Activated B cell treated with CpG ODN at 0.5 μM for 24 hours (primary cell): ENCODE measurements around the gene CMIP. TPM values are rescaled to one million over a fixed set of nuclear protein-coding genes. Genes with fewer than 3 reads are reported as not detected.

ENCODE experiments used
- ATAC-seq: fragments of 200-7000 bp; cut with Tn5 transposase; one replicate; pipeline ENCODE4 v1.10.0; 2021; ENCODE audit warnings: low read depth, mild to moderate bottlenecking, moderate library complexity
- CTCF ChIA-PET: fragments of 350-600 bp; sonication (Branson Sonifier 250); formaldehyde crosslinking; loops from one replicate; lab custom pipeline; 2021; ENCODE audit warnings: antibody characterized with exemption; lab: Charles Lee
- POLR2A ChIA-PET: fragments of 350-600 bp; sonication (Branson Sonifier 250); formaldehyde crosslinking; loops from one replicate; lab custom pipeline; 2021; ENCODE audit warnings: antibody characterized with exemption; lab: Charles Lee
- DNase-seq: peaks from one replicate; pipeline ENCODE4 v3.0.0; 2022
- H3K27ac Mint-ChIP-seq: one replicate; pipeline ENCODE4 v1.8.0; 2020; ENCODE audit warnings: mixed read lengths
- H3K27me3 Mint-ChIP-seq: one replicate; pipeline ENCODE4 v1.8.0; 2021; ENCODE audit warnings: mixed read lengths
- H3K36me3 Mint-ChIP-seq: one replicate; pipeline ENCODE4 v1.8.0; 2021; ENCODE audit warnings: low read depth, mixed read lengths
- H3K4me1 Mint-ChIP-seq: one replicate; pipeline ENCODE4 v1.8.0; 2021; ENCODE audit warnings: mixed read lengths
- H3K4me3 Mint-ChIP-seq: one replicate; pipeline ENCODE4 v1.8.0; 2020; ENCODE audit warnings: mild to moderate bottlenecking, mixed read lengths
- H3K9me3 Mint-ChIP-seq: one replicate; pipeline ENCODE4 v1.8.0; 2020; ENCODE audit warnings: mixed read lengths
- intact Hi-C: fragments of 100-400 bp; cut with micrococcal nuclease; formaldehyde crosslinking; loops from one replicate; pipeline ENCODE4 v1.15.1; 2024
- total RNA-seq: library from RNA; stranded (reverse); gene quantifications from 2 replicates; pipeline ENCODE4 v1.2.3, GENCODE V29; 2022
- TF ChIP-seq, protein P1 (sequence below): fragments of 200-600 bp; IDR thresholded peaks from one replicate; pipeline ENCODE4 v1.8.0; 2022; ENCODE audit warnings: antibody characterized with exemption, mild to moderate bottlenecking

Gene CMIP
- total RNA-seq, 1 donor from 2014 or later: 76.3 TPM

DNA sequence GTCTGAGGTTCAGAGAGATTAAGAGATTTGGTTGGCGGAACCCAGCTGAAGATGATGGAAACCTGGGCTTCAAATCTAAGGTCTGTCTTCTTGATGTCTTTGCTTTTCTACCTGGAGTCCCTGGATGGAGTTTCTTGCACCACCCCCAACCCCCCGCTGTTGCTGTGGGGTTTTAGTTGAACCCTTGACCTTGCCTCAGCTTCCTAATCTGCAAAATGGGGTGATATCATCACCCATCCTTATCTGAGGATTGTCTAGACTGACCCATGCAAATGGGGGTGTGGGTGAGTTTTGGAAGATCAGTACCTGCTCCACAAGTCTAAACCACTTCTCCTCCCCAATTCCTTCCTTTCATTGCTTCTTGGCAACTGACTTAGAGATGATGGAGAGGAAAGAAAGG lies 9.0 kb upstream of the CMIP start:
- Mint-ChIP-seq H3K27me3 (peaks cover 4% of the 10 kb centered on the region), H3K36me3 (no peaks in the 10 kb centered on the region), H3K9me3 (no peaks in the 10 kb centered on the region), H3K27ac (no peak overlapping the region), H3K4me3 (no peak overlapping the region), H3K4me1 (peaks cover 21% of the 10 kb centered on the region)
- CTCF ChIA-PET: no interaction called here
- DNase-seq (no peak), ATAC-seq (no peak)
- intact Hi-C loops: no loop called here
- TF ChIP-seq, protein P1, sequence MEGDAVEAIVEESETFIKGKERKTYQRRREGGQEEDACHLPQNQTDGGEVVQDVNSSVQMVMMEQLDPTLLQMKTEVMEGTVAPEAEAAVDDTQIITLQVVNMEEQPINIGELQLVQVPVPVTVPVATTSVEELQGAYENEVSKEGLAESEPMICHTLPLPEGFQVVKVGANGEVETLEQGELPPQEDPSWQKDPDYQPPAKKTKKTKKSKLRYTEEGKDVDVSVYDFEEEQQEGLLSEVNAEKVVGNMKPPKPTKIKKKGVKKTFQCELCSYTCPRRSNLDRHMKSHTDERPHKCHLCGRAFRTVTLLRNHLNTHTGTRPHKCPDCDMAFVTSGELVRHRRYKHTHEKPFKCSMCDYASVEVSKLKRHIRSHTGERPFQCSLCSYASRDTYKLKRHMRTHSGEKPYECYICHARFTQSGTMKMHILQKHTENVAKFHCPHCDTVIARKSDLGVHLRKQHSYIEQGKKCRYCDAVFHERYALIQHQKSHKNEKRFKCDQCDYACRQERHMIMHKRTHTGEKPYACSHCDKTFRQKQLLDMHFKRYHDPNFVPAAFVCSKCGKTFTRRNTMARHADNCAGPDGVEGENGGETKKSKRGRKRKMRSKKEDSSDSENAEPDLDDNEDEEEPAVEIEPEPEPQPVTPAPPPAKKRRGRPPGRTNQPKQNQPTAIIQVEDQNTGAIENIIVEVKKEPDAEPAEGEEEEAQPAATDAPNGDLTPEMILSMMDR: no peak
- POLR2A ChIA-PET: interaction anchor here (0.5 to 0.6 kb wide), 2 partner anchors 11 to 578 kb away, joined by 6 read pairs; no protein-coding TSS in a partner anchor

DNA sequence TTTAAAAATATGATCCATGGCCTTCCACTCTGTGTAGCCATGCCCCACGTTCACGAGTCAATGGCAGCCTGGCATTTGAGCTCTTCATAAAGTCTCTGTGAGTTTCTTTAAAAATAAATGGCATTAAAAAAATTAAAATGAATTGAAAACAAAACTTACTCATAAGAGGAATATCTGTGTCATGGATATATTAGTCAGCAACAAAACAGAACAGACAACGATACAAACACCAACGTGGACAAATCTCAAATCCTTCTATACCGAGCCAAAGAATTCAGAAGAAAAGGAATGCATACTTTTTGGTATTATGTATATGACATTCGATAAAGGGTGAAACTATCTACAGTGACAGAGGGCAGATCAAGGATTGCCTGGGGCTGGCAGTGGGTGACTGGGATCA lies 8.2 kb upstream of the CMIP start:
- Mint-ChIP-seq H3K4me3 (no peak overlapping the region), H3K36me3 (no peaks in the 10 kb centered on the region), H3K9me3 (no peaks in the 10 kb centered on the region), H3K27ac (no peak overlapping the region), H3K27me3 (peaks cover 4% of the 10 kb centered on the region), H3K4me1 (peaks cover 18% of the 10 kb centered on the region)
- ATAC-seq (no peak), DNase-seq (no peak)
- POLR2A ChIA-PET: interaction anchor here (0.6 kb wide), 1 partner anchor 12 kb away, joined by 6 read pairs; no protein-coding TSS in a partner anchor
- TF ChIP-seq, protein P1: no peak
- CTCF ChIA-PET: no interaction called here
- intact Hi-C loops: no loop called here

DNA sequence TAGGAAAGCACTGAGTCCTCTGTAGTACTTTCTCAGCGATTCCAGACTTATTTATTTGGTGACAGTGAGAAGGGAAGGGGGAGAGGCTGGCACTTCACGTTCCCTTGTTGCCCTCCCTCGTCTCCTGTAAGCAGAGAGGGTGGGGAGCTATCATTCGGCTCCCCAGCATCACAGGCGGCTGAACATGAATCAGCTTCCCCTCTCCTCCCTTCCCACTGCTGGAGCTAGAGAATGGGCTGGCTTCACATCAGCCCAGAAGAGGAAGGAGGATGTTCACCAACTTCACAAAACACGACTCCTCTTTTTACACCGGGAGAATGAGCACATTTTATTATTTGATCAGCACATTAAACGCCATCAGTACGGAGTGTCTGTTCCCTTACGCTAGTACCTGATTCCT lies 6.7 kb upstream of the CMIP start:
- no peaks in the 10 kb centered on the region for H3K9me3 Mint-ChIP-seq
- POLR2A ChIA-PET: no interaction called here
- CTCF ChIA-PET: interaction anchor here (1.3 kb wide), 1 partner anchor 8 kb away, joined by 3 read pairs; no protein-coding TSS in a partner anchor
- H3K4me3 Mint-ChIP-seq: no peak overlapping the region
- peaks cover 4% of the 10 kb centered on the region for H3K27me3 Mint-ChIP-seq
- TF ChIP-seq, protein P1: no peak
- intact Hi-C loops: no loop called here
- DNase-seq: no peak
- H3K27ac Mint-ChIP-seq: no peak overlapping the region
- no peak for ATAC-seq
- H3K36me3 Mint-ChIP-seq: no peaks in the 10 kb centered on the region
- peaks cover 10% of the 10 kb centered on the region for H3K4me1 Mint-ChIP-seq

DNA sequence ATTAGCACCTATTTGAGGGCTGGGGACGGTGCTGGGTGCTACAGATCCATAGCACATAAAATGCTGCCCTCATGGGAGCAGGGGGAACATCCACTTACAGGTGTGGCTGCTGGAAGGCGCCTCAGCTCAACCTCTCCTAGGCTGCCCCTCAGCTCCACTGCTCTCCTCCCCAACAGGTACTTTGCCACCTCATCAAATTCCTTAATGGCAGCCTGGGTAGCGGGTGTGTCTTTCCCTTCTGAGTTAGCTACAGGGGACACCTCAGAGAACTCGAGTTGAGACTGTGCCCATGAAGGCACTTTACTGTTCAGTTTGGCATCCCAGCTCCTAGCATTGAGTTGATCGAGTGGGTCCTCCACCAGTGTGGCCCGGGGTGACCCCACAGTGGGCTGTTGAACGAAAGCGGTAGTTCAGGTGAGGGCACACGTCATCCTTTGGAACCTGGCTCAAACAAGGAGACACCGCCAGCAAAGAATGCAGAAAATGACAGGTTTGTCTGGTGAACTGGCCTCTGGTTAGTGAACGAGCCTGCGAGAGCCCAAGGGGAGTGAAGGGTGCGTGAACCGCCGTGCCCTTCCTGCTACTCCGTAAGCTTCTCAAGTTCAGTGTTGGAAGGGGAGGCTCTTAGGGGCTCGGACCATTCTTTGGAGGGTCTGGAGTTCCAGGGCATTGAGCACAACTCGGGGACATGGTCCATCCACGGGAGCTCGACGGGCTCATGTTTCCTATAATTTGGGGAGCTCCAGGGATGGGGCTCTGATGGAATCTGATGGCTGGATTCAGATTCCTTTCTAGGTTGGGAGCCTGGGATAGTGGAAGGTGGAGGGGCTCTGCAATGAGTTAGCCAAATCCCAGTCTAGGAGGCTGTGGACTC lies 3.5 kb upstream of the CMIP start:
- peaks cover 4% of the 10 kb centered on the region for H3K27me3 Mint-ChIP-seq
- DNase-seq: no peak
- POLR2A ChIA-PET: interaction anchor here (0.6 to 1.6 kb wide), 2 partner anchors 41 to 256 kb away, joined by 4 read pairs; no protein-coding TSS in a partner anchor
- ATAC-seq: no peak
- TF ChIP-seq, protein P1: no peak
- peaks cover 3% of the 10 kb centered on the region for H3K36me3 Mint-ChIP-seq
- H3K4me1 Mint-ChIP-seq: peaks cover 10% of the 10 kb centered on the region
- no peak overlapping the region for H3K27ac Mint-ChIP-seq
- intact Hi-C loops: no loop called here
- H3K9me3 Mint-ChIP-seq: no peaks in the 10 kb centered on the region
- CTCF ChIA-PET: interaction anchor here (0.7 to 1.1 kb wide), 2 partner anchors 12 to 37 kb away, joined by 3 read pairs; no protein-coding TSS in a partner anchor
- H3K4me3 Mint-ChIP-seq: no peak overlapping the region
